NCI-H2227 (cell line): ENCODE measurements around the gene USP17L27.
"Not testable (repeated sequence)": the region's sequence is repeated elsewhere in the genome, so short reads cannot be mapped to it uniquely, and the experiment has no call there.

Source experiments
- DNase-seq: peaks from one replicate; lab custom pipeline; 2025; ENCODE audit not compliant: unreplicated experiment; lab: John Stamatoyannopoulos, UW

USP17L27 gene

DNA sequence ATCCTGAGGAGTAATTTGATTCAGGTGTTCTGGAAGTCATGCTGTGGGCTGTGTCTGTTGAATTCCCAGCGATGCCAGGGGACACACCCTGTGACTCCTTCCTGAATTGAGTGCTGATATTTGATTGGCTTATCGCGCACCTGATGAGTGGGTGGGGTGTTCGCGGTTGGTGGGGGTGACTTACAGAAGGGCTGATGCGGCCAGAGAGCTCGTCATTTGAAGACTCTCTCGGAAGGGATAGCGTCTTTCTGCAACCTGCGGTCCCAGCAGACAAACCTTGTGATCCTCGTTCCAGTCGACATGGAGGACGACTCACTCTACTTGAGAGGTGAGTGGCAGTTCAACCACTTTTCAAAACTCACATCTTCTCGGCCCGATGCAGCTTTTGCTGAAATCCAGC lies at the start of gene USP17L27:
TSS of gene USP17L27 (plus strand) at position 301 of the 400 bp plus-strand sequence. CDS start at position 301, 0 bp downstream.
- not testable (repeated sequence) for DNase-seq

DNA sequence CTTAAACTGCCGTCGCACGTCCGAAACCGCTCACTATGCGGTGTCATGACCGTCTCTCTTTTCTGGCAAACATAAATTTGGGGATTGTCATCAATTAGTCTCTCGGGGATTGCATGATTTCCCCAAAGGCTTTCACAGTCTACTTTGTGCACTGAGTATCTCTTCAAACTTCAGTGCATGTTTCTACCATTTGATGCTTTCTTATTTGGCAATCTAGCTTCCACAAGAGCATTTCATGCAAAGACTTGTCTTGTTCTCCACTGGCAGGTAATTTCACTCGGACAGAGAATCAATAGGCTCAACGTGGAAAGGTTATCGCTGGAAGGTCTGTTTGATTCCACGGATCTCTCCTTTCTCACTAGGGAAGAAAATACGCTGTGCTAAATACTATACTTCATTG lies 19.8 kb upstream of the USP17L27 start:
- DNase-seq: not testable (repeated sequence)

DNA sequence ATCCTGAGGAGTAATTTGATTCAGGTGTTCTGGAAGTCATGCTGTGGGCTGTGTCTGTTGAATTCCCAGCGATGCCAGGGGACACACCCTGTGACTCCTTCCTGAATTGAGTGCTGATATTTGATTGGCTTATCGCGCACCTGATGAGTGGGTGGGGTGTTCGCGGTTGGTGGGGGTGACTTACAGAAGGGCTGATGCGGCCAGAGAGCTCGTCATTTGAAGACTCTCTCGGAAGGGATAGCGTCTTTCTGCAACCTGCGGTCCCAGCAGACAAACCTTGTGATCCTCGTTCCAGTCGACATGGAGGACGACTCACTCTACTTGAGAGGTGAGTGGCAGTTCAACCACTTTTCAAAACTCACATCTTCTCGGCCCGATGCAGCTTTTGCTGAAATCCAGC lies 19.1 kb upstream of the USP17L27 start, which contains the start of gene USP17L24:
TSS of gene USP17L24 (plus strand) at position 301 of the 400 bp plus-strand sequence. CDS start at position 301, 0 bp downstream.
- not testable (repeated sequence) for DNase-seq

DNA sequence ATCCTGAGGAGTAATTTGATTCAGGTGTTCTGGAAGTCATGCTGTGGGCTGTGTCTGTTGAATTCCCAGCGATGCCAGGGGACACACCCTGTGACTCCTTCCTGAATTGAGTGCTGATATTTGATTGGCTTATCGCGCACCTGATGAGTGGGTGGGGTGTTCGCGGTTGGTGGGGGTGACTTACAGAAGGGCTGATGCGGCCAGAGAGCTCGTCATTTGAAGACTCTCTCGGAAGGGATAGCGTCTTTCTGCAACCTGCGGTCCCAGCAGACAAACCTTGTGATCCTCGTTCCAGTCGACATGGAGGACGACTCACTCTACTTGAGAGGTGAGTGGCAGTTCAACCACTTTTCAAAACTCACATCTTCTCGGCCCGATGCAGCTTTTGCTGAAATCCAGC lies 14.3 kb upstream of the USP17L27 start, which contains the start of gene USP17L25:
TSS of gene USP17L25 (plus strand) at position 301 of the 400 bp plus-strand sequence. CDS start at position 301, 0 bp downstream.
- DNase-seq: not testable (repeated sequence)

DNA sequence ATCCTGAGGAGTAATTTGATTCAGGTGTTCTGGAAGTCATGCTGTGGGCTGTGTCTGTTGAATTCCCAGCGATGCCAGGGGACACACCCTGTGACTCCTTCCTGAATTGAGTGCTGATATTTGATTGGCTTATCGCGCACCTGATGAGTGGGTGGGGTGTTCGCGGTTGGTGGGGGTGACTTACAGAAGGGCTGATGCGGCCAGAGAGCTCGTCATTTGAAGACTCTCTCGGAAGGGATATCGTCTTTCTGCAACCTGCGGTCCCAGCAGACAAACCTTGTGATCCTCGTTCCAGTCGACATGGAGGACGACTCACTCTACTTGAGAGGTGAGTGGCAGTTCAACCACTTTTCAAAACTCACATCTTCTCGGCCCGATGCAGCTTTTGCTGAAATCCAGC lies 9.6 kb upstream of the USP17L27 start, which contains the start of gene USP17L26:
TSS of gene USP17L26 (plus strand) at position 301 of the 400 bp plus-strand sequence. CDS start at position 301, 0 bp downstream.
- DNase-seq: not testable (repeated sequence)

DNA sequence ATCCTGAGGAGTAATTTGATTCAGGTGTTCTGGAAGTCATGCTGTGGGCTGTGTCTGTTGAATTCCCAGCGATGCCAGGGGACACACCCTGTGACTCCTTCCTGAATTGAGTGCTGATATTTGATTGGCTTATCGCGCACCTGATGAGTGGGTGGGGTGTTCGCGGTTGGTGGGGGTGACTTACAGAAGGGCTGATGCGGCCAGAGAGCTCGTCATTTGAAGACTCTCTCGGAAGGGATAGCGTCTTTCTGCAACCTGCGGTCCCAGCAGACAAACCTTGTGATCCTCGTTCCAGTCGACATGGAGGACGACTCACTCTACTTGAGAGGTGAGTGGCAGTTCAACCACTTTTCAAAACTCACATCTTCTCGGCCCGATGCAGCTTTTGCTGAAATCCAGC lies 4.8 kb upstream of the USP17L27 start, which contains the start of gene USP17L5:
TSS of gene USP17L5 (plus strand) at position 301 of the 400 bp plus-strand sequence. CDS start at position 301, 0 bp downstream.
- not testable (repeated sequence) for DNase-seq

- DNase-seq: not testable (repeated sequence)
Observed at GRCh38 chr4:9348593-9348992, 4.6 kb downstream of the USP17L27 start, which contains the start of gene USP17L28. TSS of gene USP17L28 (plus strand) at chr4:9348893. CDS start at chr4:9348893, 0 bp downstream.

- not testable (repeated sequence) for DNase-seq
Observed at GRCh38 chr4:9350866-9351265, 6.9 kb downstream of the USP17L27 start.

GRCh38 chr4:9353338-9353737 lies 9.4 kb downstream of the USP17L27 start, which contains the start of gene USP17L29:
TSS of gene USP17L29 (plus strand) at chr4:9353638. CDS start at chr4:9353638, 0 bp downstream.
- DNase-seq: not testable (repeated sequence)

GRCh38 chr4:9362829-9363228 lies 18.9 kb downstream of the USP17L27 start, which contains the start of gene USP17L30:
TSS of gene USP17L30 (plus strand) at chr4:9363129. CDS start at chr4:9363129, 0 bp downstream.
- not testable (repeated sequence) for DNase-seq

DNA sequence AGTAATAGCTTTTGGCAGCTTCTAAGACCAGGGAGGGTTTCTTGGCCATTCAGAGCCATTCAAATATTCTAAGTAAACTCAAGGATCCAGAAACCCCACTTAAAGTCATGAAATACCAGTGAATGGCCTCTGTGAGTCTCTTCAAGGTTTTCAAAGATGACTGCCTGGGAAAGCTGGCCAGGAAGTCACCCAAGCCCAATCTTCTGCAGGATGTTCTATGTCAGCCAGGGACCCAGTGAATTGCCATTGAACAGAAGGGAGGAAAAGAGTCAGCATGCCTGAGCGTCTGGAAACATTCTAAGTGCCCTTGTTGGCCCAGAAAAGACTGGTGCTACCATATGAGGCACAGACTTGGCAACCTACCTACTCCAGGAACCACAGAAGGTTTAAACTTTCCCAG lies 35.9 kb downstream of the USP17L27 start:
- not testable (repeated sequence) for DNase-seq

- peak; percentile 0 for DNase-seq
Observed at GRCh38 chr4:9381012-9381534, 37.1 kb downstream of the USP17L27 start.

- DNase-seq: no peak
Observed at GRCh38 chr4:9384126-9384525, 40.2 kb downstream of the USP17L27 start.

- DNase-seq: not testable (repeated sequence)
Observed at GRCh38 chr4:9389001-9389400, 45.1 kb downstream of the USP17L27 start.
